Stimulated activated CD8-positive, alpha-beta memory T cell treated with anti-CD3 and anti-CD28 coated beads, Interleukin-7, amount 100 ng/mL, for 4 hours (primary cell): Measurements from ENCODE around the gene USF2.

Source experiments
- DNase-seq, 2 donors: peaks; one replicate each; pipeline ENCODE4 v3.0.0-alpha.2; 2020; ENCODE audit warnings: low read depth in 2 of 2

Gene USF2

DNA sequence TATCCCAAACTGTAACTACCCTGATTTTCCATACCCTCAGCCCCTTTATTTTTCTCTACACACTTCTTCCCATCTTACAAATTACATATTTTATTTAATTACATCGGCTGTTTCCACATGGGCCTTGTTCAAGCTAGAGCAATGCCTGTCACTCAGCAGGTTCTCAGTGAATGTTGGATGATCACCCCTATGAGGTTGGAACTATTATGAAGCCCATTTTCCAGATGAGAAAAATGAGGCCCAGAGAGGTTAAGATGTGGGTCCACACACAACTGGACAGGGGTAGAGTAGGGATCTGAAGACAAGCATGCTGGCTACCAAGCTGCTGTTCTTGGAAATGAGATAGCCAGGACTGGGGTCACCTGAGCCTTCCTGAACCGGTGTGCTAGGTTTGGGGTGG lies 33.2 kb downstream of the USF2 start:
- DNase-seq: no peak

GRCh38 chr19:35302446-35302845 lies 33.7 kb downstream of the USF2 start:
- no peak for DNase-seq

GRCh38 chr19:35303357-35303915 lies 34.7 kb downstream of the USF2 start:
- no peak for DNase-seq

GRCh38 chr19:35304036-35304435 lies 35.3 kb downstream of the USF2 start:
- no peak for DNase-seq

DNA sequence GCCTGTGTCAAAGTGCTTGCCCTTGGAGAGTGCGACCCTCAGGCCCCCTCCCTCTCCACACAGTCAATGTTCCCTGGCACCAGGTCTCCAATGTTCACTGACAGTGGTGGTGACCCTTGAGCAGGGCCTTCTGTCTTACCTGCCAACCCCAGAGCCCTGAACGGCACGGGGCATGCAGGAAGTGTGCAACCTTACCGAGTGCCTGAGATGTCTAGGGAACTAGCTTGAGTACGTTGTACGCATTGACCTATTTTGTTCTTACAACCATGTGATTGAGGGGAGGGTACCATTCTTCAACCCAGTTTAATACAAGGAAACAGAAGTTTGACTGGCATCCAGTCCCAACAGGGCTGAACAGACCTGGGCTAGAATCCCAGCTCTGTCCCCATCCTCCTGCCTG lies 36.4 kb downstream of the USF2 start:
- DNase-seq: no peak

GRCh38 chr19:35306473-35307246 lies 37.9 kb downstream of the USF2 start:
- DNase-seq: no peak

DNA sequence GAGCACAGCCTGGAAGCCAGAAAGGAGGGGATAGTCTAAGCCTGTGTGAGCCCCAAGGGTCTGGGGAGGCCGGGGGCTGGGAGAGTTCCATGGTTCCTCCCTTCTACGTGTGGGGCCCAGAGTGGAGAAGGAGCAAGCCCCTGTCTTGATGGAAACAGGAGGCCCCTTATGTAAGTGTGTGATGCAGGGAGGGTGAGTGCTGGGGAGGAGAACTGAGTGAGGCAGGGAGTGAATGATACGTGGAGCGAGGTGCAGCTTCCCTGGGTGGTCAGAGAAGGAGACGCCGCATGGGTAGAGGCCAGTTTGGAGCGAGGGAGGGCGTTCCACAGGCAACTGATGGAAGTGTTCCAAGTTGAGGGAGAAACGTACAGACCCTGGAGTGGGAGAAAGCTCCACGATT lies 39.2 kb downstream of the USF2 start:
- no peak for DNase-seq

DNA sequence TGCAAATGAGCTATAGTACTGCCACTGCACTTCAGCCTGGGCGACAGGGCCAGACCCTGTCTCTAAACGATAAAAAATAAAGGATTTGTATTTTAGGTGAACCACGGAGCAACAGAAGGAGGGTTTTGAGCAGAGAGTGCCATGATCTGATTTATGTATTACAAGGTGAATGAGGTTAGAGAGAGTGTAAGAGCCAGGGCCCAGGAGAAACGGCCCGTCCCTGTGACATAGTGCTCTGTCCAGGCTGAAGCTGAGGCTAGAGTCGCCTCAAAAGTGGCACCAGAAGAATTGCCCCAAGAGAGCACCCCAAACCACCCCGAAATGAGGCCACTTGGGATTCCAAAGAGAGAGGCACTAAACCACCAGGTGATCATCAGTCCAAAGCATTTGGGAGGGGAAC lies 40.1 kb downstream of the USF2 start:
- no peak for DNase-seq

- no peak for DNase-seq
Measured at GRCh38 chr19:35309481-35310279, 40.9 kb downstream of the USF2 start.

- DNase-seq: no peak
Measured at GRCh38 chr19:35310331-35310730, 41.6 kb downstream of the USF2 start.

- no peak for DNase-seq
Measured at GRCh38 chr19:35310811-35311465, 42.2 kb downstream of the USF2 start.

GRCh38 chr19:35311901-35312665 lies 43.3 kb downstream of the USF2 start:
- DNase-seq: no peak

- no peak for DNase-seq
Measured at GRCh38 chr19:35313587-35313986, 44.8 kb downstream of the USF2 start.

DNA sequence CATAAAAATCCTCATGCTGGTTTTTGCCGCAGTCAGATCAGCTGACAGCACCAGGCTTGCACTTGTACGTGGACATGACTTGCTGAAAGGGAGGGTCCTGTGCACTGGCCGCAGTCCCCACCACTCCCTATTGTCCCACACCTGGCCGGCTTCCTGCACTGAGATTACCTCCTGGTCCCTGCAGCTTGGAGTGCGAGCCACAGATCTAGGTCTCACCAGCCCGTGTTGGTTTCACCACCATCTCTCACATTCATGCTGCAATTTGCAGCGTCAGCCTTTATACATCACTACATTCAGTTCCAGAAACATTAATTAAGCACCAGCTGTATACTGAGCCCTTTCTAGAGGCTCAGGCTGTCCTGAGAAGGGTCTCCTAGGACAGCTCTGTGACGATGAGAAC lies 45.3 kb downstream of the USF2 start:
- no peak for DNase-seq

- DNase-seq: no peak
Measured at GRCh38 chr19:35314858-35315470, 46.2 kb downstream of the USF2 start.

DNA sequence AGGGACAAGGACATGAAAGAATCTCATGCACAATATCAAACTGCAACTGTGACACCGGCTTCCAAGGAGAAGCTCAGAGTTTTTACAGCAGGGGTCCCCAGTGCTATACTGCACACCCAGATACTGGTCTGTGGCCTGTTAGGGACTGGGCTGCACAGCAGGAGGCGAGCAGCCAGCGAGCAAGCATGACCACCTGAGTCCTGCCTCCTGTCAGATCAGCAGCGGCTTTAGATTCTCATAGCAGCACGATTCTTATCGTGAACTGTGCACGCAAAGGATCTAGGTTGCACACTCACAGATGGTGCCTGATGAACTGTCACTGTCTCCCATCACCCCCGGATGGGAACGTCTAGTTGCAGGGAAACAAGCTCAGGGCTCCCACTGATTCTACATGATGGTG lies 47.1 kb downstream of the USF2 start:
- DNase-seq: no peak

DNA sequence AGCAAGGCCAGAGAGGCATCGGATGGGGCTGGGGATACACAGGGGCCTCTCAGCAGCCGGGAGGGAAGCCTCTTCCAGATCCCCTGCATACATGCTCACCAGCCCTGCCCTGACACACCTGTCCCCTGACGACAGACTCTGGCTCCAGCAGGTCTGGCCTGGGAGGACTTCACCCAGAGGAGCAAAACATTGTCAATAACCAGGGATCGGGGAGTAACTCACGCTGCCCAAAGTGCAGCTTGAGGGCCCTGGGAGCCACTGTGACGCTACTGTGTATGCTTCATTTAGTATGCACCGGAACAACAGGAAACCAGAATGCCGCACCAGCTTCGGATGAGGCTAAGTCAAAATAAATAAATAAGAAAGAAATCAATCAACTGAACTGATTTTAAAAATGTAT lies 47.8 kb downstream of the USF2 start:
- DNase-seq: no peak

- no peak for DNase-seq
Measured at GRCh38 chr19:35317464-35318043, 48.8 kb downstream of the USF2 start.

- no peak for DNase-seq
Measured at GRCh38 chr19:35318679-35319448, 50.1 kb downstream of the USF2 start.
